Activated CD8-positive, alpha-beta memory T cell treated with anti-CD3 and anti-CD28 coated beads, Interleukin-2, amount 50 U/mL, for 48 hours (primary cell): ENCODE results near the gene SHB.

ENCODE experiments used
- DNase-seq: peaks from one replicate; pipeline ENCODE4 v3.0.0-alpha.2; 2020

SHB gene

GRCh38 chr9:38041564-38042243, 27.3 kb downstream of the SHB start:
- DNase-seq, result no peak

GRCh38 chr9:38039907-38040682, 28.9 kb downstream of the SHB start:
- no peak for DNase-seq

- DNase-seq, result no peak
Observed at GRCh38 chr9:38039090-38039906, 29.7 kb downstream of the SHB start.

- no peak for DNase-seq
Observed at GRCh38 chr9:38038307-38039089, 30.5 kb downstream of the SHB start.

- DNase-seq, result no peak
Observed at GRCh38 chr9:38037981-38038306, 31.1 kb downstream of the SHB start.

- no peak for DNase-seq
Observed at GRCh38 chr9:38036359-38037084, 32.5 kb downstream of the SHB start.

- no peak for DNase-seq
Observed at GRCh38 chr9:38035873-38036272, 33.2 kb downstream of the SHB start.

- DNase-seq, result no peak
Observed at GRCh38 chr9:38033941-38034340, 35.1 kb downstream of the SHB start.

GRCh38 chr9:38032266-38033110, 36.5 kb downstream of the SHB start:
- no peak for DNase-seq

GRCh38 chr9:38031594-38031993, 37.4 kb downstream of the SHB start:
- no peak for DNase-seq

GRCh38 chr9:38030658-38031057, 38.4 kb downstream of the SHB start:
- no peak for DNase-seq

GRCh38 chr9:38029915-38030638, 39.0 kb downstream of the SHB start:
- no peak for DNase-seq

GRCh38 chr9:38027714-38028113, 41.3 kb downstream of the SHB start:
- no peak for DNase-seq

- no peak for DNase-seq
Observed at GRCh38 chr9:38026840-38027527, 42.0 kb downstream of the SHB start.

GRCh38 chr9:38026021-38026809, 42.8 kb downstream of the SHB start:
- no peak for DNase-seq

- no peak for DNase-seq
Observed at GRCh38 chr9:38025166-38025565, 43.9 kb downstream of the SHB start.

- DNase-seq, result no peak
Observed at GRCh38 chr9:38024036-38024681, 44.9 kb downstream of the SHB start.

GRCh38 chr9:38023661-38024035, 45.4 kb downstream of the SHB start:
- DNase-seq, result no peak

- no peak for DNase-seq
Observed at GRCh38 chr9:38022995-38023394, 46.0 kb downstream of the SHB start.
